Nasal cavity respiratory epithelium epithelial cell of viscerocranial mucosa (primary cell): ENCODE data around the gene LENG9. TPM values are rescaled to one million over a fixed set of nuclear protein-coding genes. Genes with fewer than 3 reads are reported as not detected.

Experiments used
- total RNA-seq: library from RNA; depleted of rRNA; stranded (reverse); fragments of >200 nt; gene quantifications from 2 replicates; pipeline ENCODE4 v1.2.3, GENCODE V29; 2014

LENG9 gene
- total RNA-seq, result 11.4 and 13.7 TPM in 2 replicates

GRCh38 chr19:54463531-54464043, at the start of gene LENG9:
Gene LENG9, minus strand, starts transcription at chr19:54463778. Its CDS starts 252 bp downstream, at chr19:54463526.

GRCh38 chr19:54502518-54503048, 39.0 kb upstream of the LENG9 start, which contains the start of gene LAIR2:
Gene LAIR2, plus strand, starts transcription at chr19:54502831. Its CDS starts 88 bp downstream, at chr19:54502919.

GRCh38 chr19:54473071-54473891, 9.7 kb upstream of the LENG9 start, which contains the start of gene CDC42EP5:
Gene CDC42EP5, minus strand, starts transcription at chr19:54473296. Its CDS starts 7,749 bp downstream, at chr19:54465547.

GRCh38 chr19:54448774-54449700, 14.5 kb downstream of the LENG9 start, which contains the start of gene LENG8:
Gene LENG8, plus strand, starts transcription at chr19:54449199. Its CDS starts 2,146 bp downstream, at chr19:54451345.

GRCh38 chr19:54415208-54415900, 48.2 kb downstream of the LENG9 start, which contains the start of gene TTYH1:
Gene TTYH1, plus strand, starts transcription at chr19:54415464. Its CDS starts 89 bp downstream, at chr19:54415553.

Other genes starting within 250 kb of the LENG9 start
- not detected in 2 replicates for gene LILRB3, start 240.8 kb downstream of the LENG9 start, total RNA-seq
- not detected in 2 replicates for gene LILRA6, start 221.0 kb downstream of the LENG9 start, total RNA-seq
- not detected in 2 replicates for gene LILRB5, start 206.5 kb downstream of the LENG9 start, total RNA-seq
- not detected in 2 replicates for gene LILRB2, start 182.7 kb downstream of the LENG9 start, total RNA-seq
- not detected in 2 replicates for gene LILRA5, start 150.6 kb downstream of the LENG9 start, total RNA-seq
- not detected in 2 replicates for gene LILRA4, start 124.6 kb downstream of the LENG9 start, total RNA-seq
- not detected in 2 replicates for gene LAIR1, start 98.8 kb downstream of the LENG9 start, total RNA-seq
- gene TTYH1, start 48.3 kb downstream of the LENG9 start, total RNA-seq, result not detected in 2 replicates
- 14.7 and 52.6 TPM in 2 replicates for gene LENG8, start 14.6 kb downstream of the LENG9 start, total RNA-seq
- gene CDC42EP5, start 9.5 kb upstream of the LENG9 start, total RNA-seq, result 17.7 and 24.6 TPM in 2 replicates
- not detected in 2 replicates for gene LAIR2, start 39.1 kb upstream of the LENG9 start, total RNA-seq
- gene LILRA2, start 110.0 kb upstream of the LENG9 start, total RNA-seq, result not detected in 2 replicates
- gene LILRA1, start 129.9 kb upstream of the LENG9 start, total RNA-seq, result not detected in 2 replicates
- not detected in 2 replicates for gene LILRB1, start 166.7 kb upstream of the LENG9 start, total RNA-seq
- gene LILRB4, start 199.2 kb upstream of the LENG9 start, total RNA-seq, result not detected in 2 replicates